Epithelial cell of esophagus (primary cell): Measurements from ENCODE around the gene L3MBTL4.
"Not testable (repeated sequence)": the region's sequence is repeated elsewhere in the genome, so short reads cannot be mapped to it uniquely, and the experiment has no call there.

ENCODE experiments used
- DNase-seq: peaks from one replicate; pipeline ENCODE4 v3.0.0; 2010; ENCODE audit warnings: low read depth
- H3K4me3 ChIP-seq: 2 replicates; pipeline ENCODE4 v1.5.1; 2011; ENCODE audit warnings: mild to moderate bottlenecking, low read length, control low read depth
- TF ChIP-seq, protein P1 (sequence below): IDR thresholded peaks from 2 replicates; pipeline ENCODE4 v1.5.1; 2011; ENCODE audit warnings: low read depth, mild to moderate bottlenecking, low read length, control low read depth, inconsistent platforms; ENCODE audit not compliant: insufficient read depth; ENCODE audit errors: missing control alignments

L3MBTL4 gene

GRCh38 chr18:6273423-6273822 lies 141.3 kb downstream of the L3MBTL4 start:
- TF ChIP-seq, protein P1, sequence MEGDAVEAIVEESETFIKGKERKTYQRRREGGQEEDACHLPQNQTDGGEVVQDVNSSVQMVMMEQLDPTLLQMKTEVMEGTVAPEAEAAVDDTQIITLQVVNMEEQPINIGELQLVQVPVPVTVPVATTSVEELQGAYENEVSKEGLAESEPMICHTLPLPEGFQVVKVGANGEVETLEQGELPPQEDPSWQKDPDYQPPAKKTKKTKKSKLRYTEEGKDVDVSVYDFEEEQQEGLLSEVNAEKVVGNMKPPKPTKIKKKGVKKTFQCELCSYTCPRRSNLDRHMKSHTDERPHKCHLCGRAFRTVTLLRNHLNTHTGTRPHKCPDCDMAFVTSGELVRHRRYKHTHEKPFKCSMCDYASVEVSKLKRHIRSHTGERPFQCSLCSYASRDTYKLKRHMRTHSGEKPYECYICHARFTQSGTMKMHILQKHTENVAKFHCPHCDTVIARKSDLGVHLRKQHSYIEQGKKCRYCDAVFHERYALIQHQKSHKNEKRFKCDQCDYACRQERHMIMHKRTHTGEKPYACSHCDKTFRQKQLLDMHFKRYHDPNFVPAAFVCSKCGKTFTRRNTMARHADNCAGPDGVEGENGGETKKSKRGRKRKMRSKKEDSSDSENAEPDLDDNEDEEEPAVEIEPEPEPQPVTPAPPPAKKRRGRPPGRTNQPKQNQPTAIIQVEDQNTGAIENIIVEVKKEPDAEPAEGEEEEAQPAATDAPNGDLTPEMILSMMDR = no peak
- H3K4me3 ChIP-seq = no peak overlapping the region
- DNase-seq = no peak

GRCh38 chr18:6272144-6272543 lies 142.6 kb downstream of the L3MBTL4 start:
- not testable (repeated sequence) for DNase-seq, H3K4me3 ChIP-seq

DNA sequence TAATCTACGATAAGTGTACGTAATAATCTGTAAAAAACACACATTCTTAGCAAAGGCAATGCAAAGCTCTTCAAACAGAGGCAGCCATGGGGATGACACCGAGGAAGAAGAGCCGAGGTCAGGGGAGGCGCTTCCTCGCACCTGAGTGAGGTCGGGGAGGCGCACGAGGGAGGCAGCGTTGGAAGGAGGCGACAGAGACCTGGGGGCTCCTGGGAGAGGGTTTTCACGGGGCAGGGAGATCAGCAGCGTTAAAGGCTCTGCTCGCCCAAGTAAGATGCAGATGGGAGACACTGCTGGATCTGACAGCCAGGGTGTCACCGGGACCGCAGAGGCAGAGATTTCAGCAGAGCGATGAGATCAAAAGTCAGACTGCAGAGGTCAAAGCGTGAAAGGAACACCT lies 143.1 kb downstream of the L3MBTL4 start:
- TF ChIP-seq, protein P1 = no peak
- H3K4me3 ChIP-seq = no peak overlapping the region

DNA sequence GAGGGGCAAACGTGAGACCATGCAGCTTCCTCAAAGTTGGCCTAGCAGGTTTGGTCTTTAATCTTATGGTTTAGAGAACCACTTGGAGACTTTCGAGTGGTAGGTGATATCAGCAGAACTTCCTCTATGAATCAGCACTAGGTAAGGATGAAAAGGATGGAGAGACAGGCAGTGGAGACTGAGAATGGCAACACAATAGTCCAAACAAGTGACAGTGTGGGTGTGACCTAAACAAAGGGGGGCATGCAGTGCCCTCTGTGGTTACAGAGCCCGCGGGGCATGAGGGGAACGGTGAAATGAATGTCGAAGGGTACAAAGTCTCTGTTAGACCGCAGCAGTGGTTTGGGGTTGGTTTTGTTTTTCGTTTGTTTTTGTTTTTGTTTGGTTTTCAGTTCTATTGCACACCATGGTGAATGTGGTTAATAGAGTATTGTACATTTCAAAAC lies 143.9 kb downstream of the L3MBTL4 start:
- TF ChIP-seq, protein P1 = no peak
- no peak overlapping the region for H3K4me3 ChIP-seq
- no peak for DNase-seq

More for the DNA sequence above, 143.1 kb downstream of the L3MBTL4 start:
- DNase-seq = no peak

DNA sequence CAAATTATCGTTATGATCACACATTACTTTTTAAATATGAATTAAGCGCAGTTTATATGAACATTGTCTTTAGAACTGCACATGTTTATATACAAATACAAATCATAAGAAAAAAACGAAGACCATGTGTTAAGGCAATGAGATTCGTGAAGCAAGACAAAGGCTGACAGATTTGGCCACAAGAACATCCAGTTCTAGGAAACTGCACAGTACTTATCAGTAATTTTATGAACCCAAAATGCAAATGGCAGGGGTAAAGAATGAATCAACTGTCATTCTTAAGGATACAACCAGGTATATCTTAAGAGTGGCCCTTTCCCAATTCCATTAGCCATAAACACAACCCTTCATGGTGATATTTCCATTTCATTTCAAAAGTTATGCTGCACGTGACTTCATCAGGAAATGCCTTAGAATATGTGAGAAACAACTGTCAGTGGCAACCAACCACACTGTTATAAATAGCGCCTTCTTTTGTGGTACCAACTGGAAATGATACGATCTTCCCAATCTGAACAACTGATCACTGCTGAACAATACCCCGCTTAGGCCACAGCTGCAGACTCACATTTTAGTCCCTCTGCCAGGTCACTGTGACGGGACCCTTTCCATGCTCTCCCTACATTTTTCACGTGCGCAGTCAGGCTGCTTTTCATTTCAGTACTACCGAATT lies 144.9 kb downstream of the L3MBTL4 start:
- DNase-seq = no peak
- TF ChIP-seq, protein P1 = no peak
- no peak overlapping the region for H3K4me3 ChIP-seq

DNA sequence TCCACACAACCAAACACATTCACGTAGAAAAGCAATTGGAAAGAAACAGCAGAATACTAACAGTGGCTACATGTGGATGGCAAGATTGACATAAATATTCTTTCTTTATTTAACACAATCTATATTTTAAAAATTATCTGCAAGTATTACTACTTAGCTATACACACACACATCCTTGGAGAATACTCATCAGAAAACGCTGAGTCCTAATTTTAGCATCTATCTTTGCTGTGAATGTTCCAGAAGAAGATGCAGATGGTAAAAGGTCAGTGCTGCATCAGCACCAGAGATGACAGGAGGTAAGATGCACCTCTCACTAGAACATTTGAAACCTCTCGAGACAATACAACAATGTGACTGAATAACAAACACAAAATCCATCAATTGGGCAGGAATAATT lies 148.5 kb downstream of the L3MBTL4 start:
- H3K4me3 ChIP-seq = no peak overlapping the region
- TF ChIP-seq, protein P1 = no peak
- no peak for DNase-seq

GRCh38 chr18:6261938-6262337 lies 152.8 kb downstream of the L3MBTL4 start:
- DNase-seq = no peak
- TF ChIP-seq, protein P1 = no peak
- H3K4me3 ChIP-seq = no peak overlapping the region

- not testable (repeated sequence) for DNase-seq, H3K4me3 ChIP-seq
These were observed 155.4 kb downstream of the L3MBTL4 start for GRCh38 chr18:6259324-6259723.
